Activated naive CD4-positive, alpha-beta T cell treated with anti-CD3 and anti-CD28 coated beads for 36 hours (primary cell): Measurements from ENCODE around the gene ARHGAP22. TPM values are rescaled to one million over a fixed set of nuclear protein-coding genes. Genes with fewer than 3 reads are reported as not detected.

ENCODE experiments used
- CTCF ChIA-PET: fragments of 350-600 bp; sonication (Branson Sonifier 250); formaldehyde crosslinking; loops from one replicate; lab custom pipeline; 2021; ENCODE audit warnings: antibody characterized with exemption; lab: Charles Lee
- DNase-seq: peaks from one replicate; pipeline ENCODE4 v3.0.0-alpha.2; 2020
- H3K27ac Mint-ChIP-seq: one replicate; pipeline ENCODE4 v1.8.0; 2021; ENCODE audit warnings: mild to moderate bottlenecking, mixed read lengths
- H3K27me3 Mint-ChIP-seq: one replicate; pipeline ENCODE4 v1.8.0; 2021; ENCODE audit warnings: low read depth, mixed read lengths
- H3K36me3 Mint-ChIP-seq: one replicate; pipeline ENCODE4 v1.8.0; 2021; ENCODE audit warnings: low read depth, mixed read lengths
- H3K4me1 Mint-ChIP-seq: one replicate; pipeline ENCODE4 v1.8.0; 2021; ENCODE audit warnings: low read depth, mixed read lengths
- H3K4me3 Mint-ChIP-seq: one replicate; pipeline ENCODE4 v1.8.0; 2021; ENCODE audit warnings: mild to moderate bottlenecking, moderate library complexity, mixed read lengths
- H3K9me3 Mint-ChIP-seq: one replicate; pipeline ENCODE4 v1.8.0; 2021; ENCODE audit warnings: mixed read lengths
- intact Hi-C: fragments of 100-400 bp; cut with micrococcal nuclease; formaldehyde crosslinking; loops from one replicate; pipeline ENCODE4 v1.15.1; 2023
- total RNA-seq, 2 experiments: library from RNA; stranded (reverse); gene quantifications; one replicate each; pipeline ENCODE4 v1.2.3, GENCODE V29; 2021

The ARHGAP22 gene
- total RNA-seq, 2 experiments from 2014 or later: not detected

GRCh38 chr10:48552946-48553564 lies 51.8 kb downstream of the ARHGAP22 start:
- intact Hi-C loops: loop anchor here (1.0 to 10.0 kb wide), 4 partner anchors 54 to 962 kb away; partner anchors contain the start of gene ARHGAP22
- DNase-seq: no peak
- Mint-ChIP-seq H3K36me3 (no peaks in the 10 kb centered on the region), H3K4me1 (no peaks in the 10 kb centered on the region), H3K27ac (no peak overlapping the region), H3K27me3 (peaks cover 4% of the 10 kb centered on the region), H3K9me3 (no peaks in the 10 kb centered on the region), H3K4me3 (no peak overlapping the region)
- CTCF ChIA-PET: interaction anchor here (0.9 to 8.7 kb wide), 3 partner anchors 10 to 243 kb away, joined by 3 to 102 read pairs (median 8); no protein-coding TSS in a partner anchor

DNA sequence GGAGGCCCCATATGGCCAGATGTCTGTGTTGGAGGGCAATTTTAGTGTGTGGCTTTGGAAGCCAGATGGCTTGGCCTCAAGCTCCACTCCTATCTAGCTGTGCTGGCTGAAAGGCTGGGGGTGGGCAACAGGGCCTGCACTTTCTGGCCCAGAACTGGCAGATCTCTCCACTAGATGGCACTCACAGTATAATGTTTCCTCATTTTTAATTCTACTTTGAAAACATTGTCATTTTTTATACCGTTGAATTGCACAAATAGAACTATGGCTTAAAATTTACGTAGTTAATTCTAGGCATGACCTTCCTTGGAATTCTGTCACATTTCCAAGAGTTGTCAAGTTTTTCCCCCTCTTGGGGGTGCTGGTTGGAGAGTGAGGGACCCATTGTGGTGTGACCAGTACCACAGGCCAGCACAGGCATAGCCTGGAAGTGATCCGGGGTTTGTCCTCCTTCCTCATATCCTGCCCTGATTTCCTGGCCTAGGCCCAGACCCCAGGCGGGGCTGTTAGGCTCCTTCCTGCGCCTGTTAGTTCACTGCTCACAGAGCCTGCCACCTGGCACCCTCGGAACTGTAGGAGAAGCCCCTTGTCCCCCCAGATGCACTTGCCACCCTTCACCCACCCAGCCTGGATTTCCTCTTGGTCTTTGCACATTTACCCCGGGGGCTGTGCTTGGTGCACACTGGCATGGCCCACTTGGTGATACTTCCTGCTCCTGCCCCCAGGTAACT lies 52.8 kb downstream of the ARHGAP22 start:
- Mint-ChIP-seq H3K36me3 (no peaks in the 10 kb centered on the region), H3K4me1 (no peaks in the 10 kb centered on the region), H3K27me3 (peaks cover under 1% of the 10 kb centered on the region), H3K27ac (no peak overlapping the region), H3K4me3 (no peak overlapping the region), H3K9me3 (no peaks in the 10 kb centered on the region)
- CTCF ChIA-PET: interaction anchor here (0.5 to 8.7 kb wide), 5 partner anchors 9 to 242 kb away, joined by 3 to 102 read pairs (median 4); no protein-coding TSS in a partner anchor
- peak; percentile 36 for DNase-seq
- intact Hi-C loops: loop anchor here (1.0 to 10.0 kb wide), 4 partner anchors 55 to 963 kb away; partner anchors contain the start of gene ARHGAP22

DNA sequence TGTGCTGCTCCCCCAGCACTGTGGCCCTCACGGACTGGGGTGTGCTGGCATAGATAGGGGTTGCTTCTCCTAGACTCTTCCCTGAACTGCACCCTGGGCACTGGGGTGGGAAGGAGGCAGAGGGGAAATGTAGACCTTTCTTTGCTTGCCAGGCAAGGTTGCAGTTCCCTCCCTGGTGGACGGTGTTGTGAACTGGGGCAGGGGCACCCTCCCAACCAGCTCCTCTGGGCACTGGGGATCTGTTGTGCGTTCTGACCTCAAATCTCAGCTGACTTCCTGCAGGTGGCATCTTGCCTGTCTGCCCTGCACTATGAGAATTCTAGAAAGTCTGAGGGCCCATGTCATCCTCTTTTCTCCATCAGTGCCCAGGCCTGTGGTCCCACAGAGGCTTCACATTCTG lies 53.9 kb downstream of the ARHGAP22 start:
- CTCF ChIA-PET: interaction anchor here (0.7 to 8.7 kb wide), 3 partner anchors 57 to 106 kb away, joined by 3 to 102 read pairs (median 3); no protein-coding TSS in a partner anchor
- intact Hi-C loops: loop anchor here (5.0 to 10.0 kb wide), 2 partner anchors 56 to 964 kb away; partner anchors contain the start of gene ARHGAP22
- Mint-ChIP-seq H3K36me3 (no peaks in the 10 kb centered on the region), H3K4me1 (no peaks in the 10 kb centered on the region), H3K9me3 (no peaks in the 10 kb centered on the region), H3K27me3 (no peaks in the 10 kb centered on the region), H3K27ac (no peak overlapping the region), H3K4me3 (no peak overlapping the region)
- DNase-seq: no peak

- intact Hi-C loops: loop anchor here (5.0 to 10.0 kb wide), 2 partner anchors 57 to 965 kb away; partner anchors contain the start of gene ARHGAP22
- Mint-ChIP-seq H3K27me3 (no peaks in the 10 kb centered on the region), H3K9me3 (no peaks in the 10 kb centered on the region), H3K36me3 (no peaks in the 10 kb centered on the region), H3K4me1 (no peaks in the 10 kb centered on the region), H3K4me3 (no peak overlapping the region), H3K27ac (no peak overlapping the region)
- CTCF ChIA-PET: interaction anchor here (8.7 kb wide), 1 partner anchor 107 kb away, joined by 102 read pairs; no protein-coding TSS in a partner anchor
- no peak for DNase-seq
Observed at GRCh38 chr10:48550071-48550691, 54.7 kb downstream of the ARHGAP22 start.

DNA sequence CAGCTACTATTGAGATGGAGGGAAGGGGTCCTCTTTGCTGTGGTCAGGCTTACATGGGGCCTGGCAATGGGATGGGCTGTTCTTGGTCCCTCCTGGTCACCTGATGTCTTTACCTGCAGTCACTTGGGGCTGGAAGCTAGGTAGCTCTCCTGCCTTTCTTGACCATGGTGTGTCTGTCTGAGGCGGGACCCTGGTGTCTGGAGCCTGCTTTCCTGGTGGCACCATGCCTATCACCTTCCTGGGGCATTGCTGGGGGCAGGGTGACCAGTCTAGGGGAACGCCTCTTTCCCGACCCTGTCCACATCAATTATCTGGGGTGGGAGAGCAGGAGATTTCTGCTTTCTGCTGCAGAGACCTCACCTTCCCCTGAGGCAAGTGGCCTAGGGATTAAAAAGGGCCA lies 55.6 kb downstream of the ARHGAP22 start:
- no peak for DNase-seq
- H3K4me3 Mint-ChIP-seq: no peak overlapping the region
- no peak overlapping the region for H3K27ac Mint-ChIP-seq
- H3K27me3 Mint-ChIP-seq: no peaks in the 10 kb centered on the region
- intact Hi-C loops: no loop called here
- no peaks in the 10 kb centered on the region for H3K36me3 Mint-ChIP-seq
- H3K4me1 Mint-ChIP-seq: no peaks in the 10 kb centered on the region
- no peaks in the 10 kb centered on the region for H3K9me3 Mint-ChIP-seq
- CTCF ChIA-PET: interaction anchor here (8.7 kb wide), 1 partner anchor 108 kb away, joined by 102 read pairs; no protein-coding TSS in a partner anchor

GRCh38 chr10:48548531-48549135 lies 56.2 kb downstream of the ARHGAP22 start:
- no peak for DNase-seq
- H3K4me1 Mint-ChIP-seq: no peaks in the 10 kb centered on the region
- CTCF ChIA-PET: interaction anchor here (8.7 kb wide), 1 partner anchor 108 kb away, joined by 102 read pairs; no protein-coding TSS in a partner anchor
- H3K36me3 Mint-ChIP-seq: no peaks in the 10 kb centered on the region
- no peak overlapping the region for H3K4me3 Mint-ChIP-seq
- no peaks in the 10 kb centered on the region for H3K27me3 Mint-ChIP-seq
- no peaks in the 10 kb centered on the region for H3K9me3 Mint-ChIP-seq
- intact Hi-C loops: no loop called here
- no peak overlapping the region for H3K27ac Mint-ChIP-seq

DNA sequence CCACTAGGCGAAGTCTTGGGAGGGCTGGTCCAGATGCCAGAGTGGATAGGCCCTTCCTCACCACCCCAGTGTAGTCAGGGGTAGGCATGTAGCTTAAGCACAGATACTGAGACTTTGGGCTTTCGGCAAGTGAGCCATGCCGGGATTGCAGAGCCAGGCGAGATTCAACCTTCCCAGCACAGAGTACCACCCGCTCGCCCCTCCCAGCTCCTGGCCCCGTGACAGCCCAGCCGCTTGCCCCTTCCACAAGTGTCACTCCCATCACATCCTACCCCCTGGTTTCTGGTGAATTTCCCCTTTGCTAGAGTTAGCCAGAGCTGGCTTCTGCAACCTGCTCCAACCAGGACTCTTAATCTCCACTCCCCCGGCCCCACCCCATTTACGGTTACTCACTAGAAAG lies 56.9 kb downstream of the ARHGAP22 start:
- no peaks in the 10 kb centered on the region for H3K4me1 Mint-ChIP-seq

DNA sequence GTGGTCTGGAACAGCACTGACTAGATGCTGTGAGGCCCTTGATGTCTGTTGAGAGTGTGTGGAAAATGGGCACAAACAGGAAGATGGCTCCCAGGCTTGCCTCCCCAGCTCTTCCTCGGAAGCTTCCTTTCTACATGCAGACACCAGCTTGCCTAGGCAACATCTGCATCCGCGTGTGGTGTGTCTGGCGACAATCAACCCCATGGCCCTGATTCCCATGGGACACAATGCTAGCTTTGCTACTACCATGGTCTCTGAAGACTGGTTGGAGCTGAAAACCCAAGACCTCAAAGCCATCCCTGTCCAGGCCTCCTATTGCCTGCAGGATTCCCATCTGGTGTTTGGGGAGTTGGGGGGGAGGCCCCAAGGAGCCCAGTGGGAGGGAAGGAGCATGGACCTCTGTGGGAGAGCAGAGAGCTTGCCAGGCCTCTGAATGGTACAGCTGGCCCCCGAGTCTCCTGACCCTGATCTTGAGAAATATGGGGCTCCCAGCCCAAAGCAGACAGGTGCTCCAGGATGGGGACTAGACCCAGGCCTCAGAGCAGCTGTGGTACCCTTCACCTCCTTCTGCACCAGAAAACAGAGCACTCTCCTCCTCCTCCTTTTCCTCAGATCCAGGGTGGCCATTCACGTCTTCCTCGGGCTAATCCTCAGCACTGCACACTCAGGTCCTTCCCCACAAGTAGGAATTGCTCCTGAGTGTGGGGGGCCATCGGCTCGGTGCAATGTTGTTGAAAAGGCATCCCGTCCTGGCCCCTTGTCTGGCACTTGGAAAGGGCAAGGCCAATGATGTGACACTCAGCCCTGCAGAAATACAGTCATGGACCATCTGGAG lies 57.6 kb downstream of the ARHGAP22 start:
- H3K4me3 Mint-ChIP-seq: no peak overlapping the region
- H3K9me3 Mint-ChIP-seq: no peaks in the 10 kb centered on the region
- H3K36me3 Mint-ChIP-seq: no peaks in the 10 kb centered on the region
- no peaks in the 10 kb centered on the region for H3K27me3 Mint-ChIP-seq
- H3K27ac Mint-ChIP-seq: no peak overlapping the region
- H3K4me1 Mint-ChIP-seq: no peaks in the 10 kb centered on the region
- CTCF ChIA-PET: interaction anchor here (8.7 kb wide), 1 partner anchor 110 kb away, joined by 102 read pairs; no protein-coding TSS in a partner anchor
- DNase-seq: no peak
- intact Hi-C loops: no loop called here

More for the DNA sequence above, 56.9 kb downstream of the ARHGAP22 start:
- Mint-ChIP-seq H3K27me3 (no peaks in the 10 kb centered on the region), H3K36me3 (no peaks in the 10 kb centered on the region), H3K27ac (no peak overlapping the region), H3K9me3 (no peaks in the 10 kb centered on the region), H3K4me3 (no peak overlapping the region)
- intact Hi-C loops: no loop called here
- CTCF ChIA-PET: interaction anchor here (8.7 kb wide), 1 partner anchor 109 kb away, joined by 102 read pairs; no protein-coding TSS in a partner anchor
- no peak for DNase-seq

DNA sequence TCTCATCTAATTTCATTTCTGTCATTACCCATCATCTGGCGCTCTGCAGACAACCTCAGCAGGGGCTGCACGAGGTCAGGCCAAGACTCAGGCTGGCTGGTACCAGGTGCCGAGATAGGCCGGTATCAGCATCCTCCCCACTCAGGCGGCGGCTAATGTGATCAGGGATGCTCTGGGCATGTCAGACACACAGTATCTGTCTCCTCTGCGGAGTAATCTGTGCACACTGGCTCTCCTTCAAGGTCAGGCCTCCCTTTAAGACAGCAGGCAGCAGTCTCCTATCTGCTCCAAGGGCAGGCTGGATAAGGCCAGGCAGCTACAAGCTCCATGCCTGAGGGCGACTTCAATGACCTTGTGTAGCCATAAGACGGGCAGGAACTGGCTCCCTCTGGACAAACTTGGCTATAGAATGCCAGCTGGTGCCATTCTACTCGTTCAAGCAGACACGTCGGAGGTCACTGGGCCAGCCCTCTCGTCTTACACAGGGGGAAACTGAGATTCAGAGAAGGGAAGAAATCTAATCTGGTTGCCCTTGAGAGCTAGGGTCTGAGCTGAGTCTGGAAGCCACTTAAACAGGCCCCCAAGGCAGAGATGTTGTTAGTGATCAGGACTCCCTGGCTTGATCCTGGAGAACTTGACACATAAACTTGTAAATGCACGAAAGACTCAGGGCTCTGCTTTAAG lies 59.3 kb downstream of the ARHGAP22 start:
- CTCF ChIA-PET: interaction anchor here (8.7 kb wide), 1 partner anchor 111 kb away, joined by 102 read pairs; no protein-coding TSS in a partner anchor
- no peaks in the 10 kb centered on the region for H3K9me3 Mint-ChIP-seq
- H3K27ac Mint-ChIP-seq: no peak overlapping the region
- no peak overlapping the region for H3K4me3 Mint-ChIP-seq
- no peaks in the 10 kb centered on the region for H3K27me3 Mint-ChIP-seq
- no peak for DNase-seq
- intact Hi-C loops: no loop called here
- H3K36me3 Mint-ChIP-seq: no peaks in the 10 kb centered on the region
- H3K4me1 Mint-ChIP-seq: no peaks in the 10 kb centered on the region

GRCh38 chr10:48543182-48543844 lies 61.6 kb downstream of the ARHGAP22 start:
- no peak for DNase-seq
- no peaks in the 10 kb centered on the region for H3K27me3 Mint-ChIP-seq
- H3K9me3 Mint-ChIP-seq: no peaks in the 10 kb centered on the region
- no peak overlapping the region for H3K4me3 Mint-ChIP-seq
- no peaks in the 10 kb centered on the region for H3K4me1 Mint-ChIP-seq
- CTCF ChIA-PET: interaction anchor here (1.9 kb wide), 1 partner anchor 9 kb away, joined by 8 read pairs; no protein-coding TSS in a partner anchor
- intact Hi-C loops: no loop called here
- no peaks in the 10 kb centered on the region for H3K36me3 Mint-ChIP-seq
- no peak overlapping the region for H3K27ac Mint-ChIP-seq
